ENCODE data around the gene GABRB2.

GRCh38 chr5:161562446-161562845 lies 15.9 kb upstream of the GABRB2 start:
- TF ChIP-seq POLR2AphosphoS5 (IDR thresholded peaks at IDR 0.05), result no peak
- TF ChIP-seq CTCF (IDR thresholded peaks at IDR 0.05 in 8 of 11, conservative IDR thresholded peaks at IDR 0.05 in 3 of 11), result no peak

Data from spleen (tissue), 7 donors.